ENCODE data around the gene BRI3.
A peak's percentile ranks its signal among the peaks of the same experiment; 100 is the strongest.

Gene BRI3

DNA sequence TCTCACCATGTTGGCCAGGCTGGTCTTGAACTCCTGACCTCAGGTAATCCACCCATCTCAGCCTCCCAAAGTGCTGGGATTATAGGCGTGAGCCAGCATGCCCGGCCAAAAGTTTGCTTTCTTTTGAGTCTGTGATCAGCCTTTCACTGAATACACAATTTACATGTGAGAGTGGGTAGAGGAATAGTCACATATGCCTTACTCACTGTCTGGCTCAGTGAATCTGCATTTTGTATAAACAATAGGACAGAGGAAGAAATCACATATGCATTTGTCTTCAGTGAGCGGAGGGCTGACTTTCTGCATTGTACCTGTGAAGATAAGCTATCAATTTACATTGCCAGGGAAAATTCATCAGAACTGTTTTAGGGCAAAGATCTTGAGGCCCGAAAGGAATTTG, 27.0 kb upstream of the BRI3 start:
- no peak for DNase-seq

DNA sequence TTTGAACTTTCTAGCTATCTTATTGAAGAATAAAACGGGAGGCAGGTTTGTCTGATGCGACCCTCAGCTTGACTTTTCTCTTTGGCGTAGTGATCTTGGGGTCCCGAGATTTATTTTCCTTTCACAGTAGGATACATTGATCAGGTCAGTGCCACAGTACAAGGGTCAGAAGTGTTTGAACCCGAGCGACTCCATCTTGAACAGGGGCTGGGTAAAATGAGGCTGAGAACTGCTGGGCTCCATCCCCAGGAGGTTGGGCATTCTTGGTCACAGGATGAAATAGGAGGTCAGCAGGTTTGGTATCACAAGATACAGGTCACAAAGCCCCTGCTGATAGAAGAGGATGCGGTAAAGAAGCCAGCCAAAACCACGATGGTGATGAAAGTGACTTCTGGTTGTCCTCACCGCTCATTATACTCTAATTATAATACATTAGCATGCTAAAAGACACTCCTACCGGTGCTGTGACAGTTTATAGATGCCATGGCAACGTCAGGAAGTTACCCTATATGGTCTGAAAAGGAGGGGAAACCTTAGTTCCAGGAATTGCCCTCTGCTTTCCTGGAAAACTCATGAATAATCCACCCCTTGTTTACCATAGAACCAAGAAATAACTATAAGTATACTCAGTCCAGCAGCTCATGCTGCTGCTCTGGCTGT, 26.4 kb upstream of the BRI3 start:
- DNase-seq = no peak

DNA sequence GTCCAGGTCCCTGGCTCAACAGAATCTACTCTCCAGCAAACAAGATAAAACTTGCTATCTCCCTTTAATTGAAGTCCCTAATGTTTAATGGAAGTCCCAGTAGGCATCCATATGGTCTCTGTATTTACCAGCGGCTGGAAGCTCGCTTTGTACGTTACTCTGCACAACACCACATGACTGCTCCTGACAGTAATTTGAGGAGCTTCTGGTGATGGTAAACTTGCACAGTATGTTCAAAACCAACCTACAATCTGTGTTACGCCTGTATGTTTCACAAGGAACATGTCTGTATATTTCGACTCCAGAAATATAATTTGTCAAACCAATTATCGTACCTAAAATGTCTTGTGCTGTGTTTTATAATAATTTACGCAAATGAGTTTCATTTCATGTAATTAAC, 25.1 kb upstream of the BRI3 start:
- no peak for DNase-seq

DNA sequence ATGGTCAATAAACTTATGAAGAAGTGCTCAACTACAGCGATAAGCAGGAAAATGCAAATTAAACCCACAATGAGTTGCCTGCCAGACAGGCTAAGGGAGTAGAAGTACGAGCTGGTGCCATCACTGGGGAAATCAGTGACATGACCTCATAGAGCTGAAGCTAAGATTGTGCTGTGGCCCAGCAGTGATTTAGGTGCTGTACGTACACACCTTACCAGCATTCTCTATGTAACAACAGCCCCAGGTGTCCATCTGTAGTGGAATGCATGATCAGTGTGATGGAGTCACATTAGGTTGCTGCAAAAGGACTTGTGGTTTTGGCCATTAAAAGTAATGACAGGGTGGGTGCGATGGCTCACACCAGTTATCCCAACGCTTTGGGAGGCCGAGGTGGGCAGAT, 23.8 kb upstream of the BRI3 start:
- DNase-seq = no peak

DNA sequence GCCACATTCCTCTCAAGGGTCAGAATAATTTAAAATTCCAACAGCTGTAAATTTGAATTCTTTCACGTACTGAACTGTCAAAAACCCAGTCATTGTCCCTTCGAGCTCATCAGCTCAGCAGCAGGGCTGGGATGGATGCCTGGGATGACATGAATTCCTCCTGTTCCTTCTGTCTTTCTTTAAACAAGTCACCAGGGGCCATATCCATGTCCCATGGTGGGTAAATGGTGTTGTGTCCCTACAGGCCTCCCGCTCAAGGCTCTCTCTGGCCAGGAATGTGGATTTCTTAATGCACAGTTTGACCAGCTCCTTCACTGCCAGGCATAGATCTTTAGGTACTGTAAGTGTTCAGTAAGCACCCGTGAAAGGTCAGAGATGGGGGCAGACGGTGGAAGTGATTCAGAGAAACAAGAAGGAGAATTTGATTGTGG, 15.6 kb upstream of the BRI3 start:
- DNase-seq = no peak

DNA sequence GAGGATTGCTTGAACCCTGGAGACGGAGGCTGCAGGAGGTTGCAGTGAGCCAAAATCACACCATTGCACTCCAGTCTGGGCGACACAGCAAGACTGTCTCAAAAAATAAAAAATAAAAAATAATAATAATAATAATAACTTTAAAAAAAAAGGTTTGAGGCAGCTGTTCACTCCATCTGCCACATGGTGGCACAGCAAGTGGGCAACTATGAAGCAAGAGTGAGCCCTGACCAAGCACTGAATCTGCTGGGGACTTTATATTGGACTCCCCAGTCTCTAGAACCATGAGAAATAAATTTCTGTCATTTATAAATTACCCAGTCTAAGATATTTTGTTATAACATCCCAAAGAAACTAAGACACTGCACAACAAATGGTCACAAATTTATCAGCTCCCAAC, 14.6 kb upstream of the BRI3 start:
- no peak for DNase-seq

DNA sequence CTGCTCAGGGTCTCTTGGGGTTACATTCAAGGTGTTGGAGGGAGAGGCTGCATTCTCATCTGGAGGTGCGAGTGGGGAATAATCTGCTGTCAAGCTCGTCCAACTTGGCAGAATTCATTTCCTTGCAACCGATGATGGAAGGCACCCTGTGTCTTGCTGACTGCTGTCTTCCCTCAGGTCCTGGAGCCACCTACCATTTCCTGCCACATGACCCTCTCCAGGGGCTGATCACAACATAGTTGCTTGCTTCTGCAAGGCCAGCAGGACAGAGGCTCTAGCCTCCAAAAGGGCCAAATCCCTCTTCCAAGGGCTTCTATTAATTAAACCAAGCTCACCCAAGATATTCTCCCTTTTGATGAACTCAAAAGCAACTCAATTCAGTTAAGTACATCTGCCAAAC, 14.2 kb upstream of the BRI3 start:
- no peak for DNase-seq

DNA sequence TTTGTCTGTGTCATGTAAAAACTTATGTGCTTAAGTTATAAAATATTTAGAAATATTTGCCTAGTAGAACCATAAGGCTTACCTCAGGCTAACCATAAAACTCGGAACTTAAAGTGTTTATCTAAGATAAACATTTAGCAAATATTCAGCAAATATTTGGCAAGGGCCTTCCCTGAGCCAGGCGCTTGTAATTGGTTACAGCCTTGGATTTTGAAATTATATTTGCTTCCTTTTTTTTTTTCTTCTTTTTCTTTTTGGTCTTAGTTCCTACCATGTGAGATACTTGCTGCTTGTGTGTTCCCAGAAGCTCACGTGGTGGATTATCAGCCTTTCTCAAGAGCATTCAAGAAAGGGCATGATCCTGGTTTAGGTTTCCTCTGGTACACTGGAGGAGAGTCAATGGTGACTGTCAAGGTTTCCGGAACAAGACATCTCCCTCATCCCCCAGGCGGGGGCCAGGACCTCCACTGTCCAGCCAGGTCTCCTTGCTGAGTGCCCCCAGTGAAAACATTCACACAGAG, 5.2 kb upstream of the BRI3 start:
- no peak for DNase-seq

DNA sequence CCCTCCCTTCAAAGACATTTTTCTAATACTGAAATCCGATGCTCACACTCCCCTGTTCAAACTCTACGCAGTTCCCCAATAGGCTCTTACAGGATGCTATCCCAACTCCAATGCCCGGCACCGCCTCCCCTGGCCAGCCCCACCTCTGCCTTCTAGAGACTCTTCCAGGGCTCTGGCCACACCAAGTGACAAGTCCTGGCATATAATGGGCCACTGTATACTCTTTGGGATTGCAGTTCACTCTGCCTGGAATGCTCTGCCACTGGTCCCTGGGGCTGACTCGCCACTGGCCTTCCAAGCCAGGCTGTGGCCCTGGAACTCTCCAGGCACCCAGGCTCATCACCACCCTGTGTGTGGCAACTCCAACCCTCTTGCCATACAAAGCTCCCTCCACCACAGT, 3.1 kb upstream of the BRI3 start:
- DNase-seq = no peak

DNA sequence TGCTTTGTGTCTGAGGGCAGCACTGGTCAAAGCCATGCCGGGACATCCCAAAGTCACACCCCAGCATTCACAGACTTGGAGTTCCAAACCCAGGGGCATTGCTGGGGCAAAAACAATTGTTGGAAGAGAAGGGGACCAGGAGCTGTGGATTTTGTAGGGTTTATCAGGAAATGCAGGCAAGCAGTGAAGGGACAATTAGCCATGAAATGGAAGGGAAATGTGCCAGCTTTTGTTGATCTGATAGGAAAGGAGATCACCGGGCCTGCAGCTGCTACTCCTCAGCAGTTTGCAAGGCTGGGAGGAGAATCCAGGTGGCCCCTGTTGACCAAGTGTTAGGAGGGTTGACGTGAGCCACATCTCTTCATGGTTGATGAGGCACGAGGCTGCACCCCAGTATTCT, 2.5 kb upstream of the BRI3 start:
- DNase-seq = no peak

DNA sequence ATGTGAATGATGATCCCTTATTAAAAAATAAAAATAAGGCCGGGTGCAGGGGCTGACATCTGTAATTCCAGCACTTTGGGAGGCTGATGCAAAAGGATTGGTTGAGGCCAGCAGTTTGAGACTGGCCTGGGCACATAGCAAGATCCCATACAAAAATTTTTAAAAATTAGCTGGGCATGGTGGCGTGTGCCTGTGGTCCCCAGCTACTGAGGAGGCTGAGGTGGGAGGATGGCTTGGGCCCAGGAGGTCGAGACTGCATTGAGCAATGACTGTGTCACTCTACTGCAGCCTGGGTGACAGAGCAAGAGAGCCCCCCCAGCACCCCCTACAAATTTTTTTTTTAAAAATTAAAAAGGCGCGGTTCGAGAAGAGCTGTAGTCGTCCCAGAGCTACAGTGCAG, 1.2 kb upstream of the BRI3 start:
- no peak for DNase-seq

DNA sequence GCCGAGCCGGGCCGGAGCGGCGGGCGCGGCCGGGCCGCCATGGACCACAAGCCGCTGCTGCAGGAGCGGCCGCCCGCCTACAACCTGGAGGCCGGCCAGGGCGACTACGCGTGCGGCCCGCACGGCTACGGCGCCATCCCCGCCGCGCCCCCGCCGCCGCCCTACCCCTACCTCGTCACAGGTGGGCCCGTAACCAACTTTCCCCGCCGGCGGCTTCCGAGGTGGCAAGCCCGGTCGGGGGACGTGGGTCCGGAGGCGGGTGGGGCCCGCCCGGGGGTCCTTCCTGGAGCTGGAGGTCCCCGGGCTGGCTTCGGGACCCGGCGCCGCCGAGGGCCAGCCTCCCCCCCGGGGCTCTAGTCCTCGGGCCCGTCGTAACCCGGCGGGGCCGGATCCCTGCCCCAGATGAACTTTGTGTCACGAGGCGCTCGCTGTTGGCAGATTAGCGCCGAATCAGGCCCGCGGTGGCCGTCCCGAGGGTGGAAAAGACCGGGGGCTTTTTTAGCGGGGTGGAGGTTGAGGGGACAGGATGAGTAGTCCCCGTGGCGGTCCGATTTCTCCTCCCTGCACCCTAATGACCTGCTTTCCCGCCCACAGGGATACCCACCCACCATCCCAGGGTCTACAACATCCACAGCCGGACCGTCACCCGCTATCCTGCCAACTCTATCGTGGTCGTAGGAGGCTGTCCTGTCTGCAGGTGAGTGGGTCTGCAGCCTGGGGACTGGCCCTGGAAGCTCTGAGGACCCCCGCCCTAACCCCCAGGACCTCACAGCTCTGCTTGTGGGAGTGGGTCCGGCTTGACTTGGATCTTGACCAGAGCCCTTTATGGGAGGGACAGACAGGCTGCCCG, 496 bp downstream of the BRI3 start:
- DNase-seq = peak in 2 of 4 experiments; percentile 25 to 39

DNA sequence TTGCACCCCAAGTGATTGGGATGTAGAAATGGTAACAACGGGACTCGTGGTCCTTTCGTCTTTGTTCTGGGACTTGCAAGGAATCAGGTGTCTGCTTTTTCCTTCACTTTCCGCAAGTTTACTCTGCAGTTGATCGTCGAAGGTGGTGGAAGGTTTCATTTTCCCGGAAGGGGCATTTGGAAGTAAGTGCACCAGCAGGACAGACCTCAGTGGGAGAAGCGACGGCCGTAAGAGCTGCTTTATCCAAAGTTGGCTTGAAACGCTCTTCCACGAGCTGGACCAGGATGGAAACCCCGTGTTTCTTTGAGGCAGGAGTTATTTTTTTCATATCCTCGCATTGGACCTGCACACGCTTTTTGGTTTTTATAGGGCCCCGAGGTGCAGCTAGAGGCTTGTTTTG, 1.2 kb downstream of the BRI3 start:
- no peak for DNase-seq

DNA sequence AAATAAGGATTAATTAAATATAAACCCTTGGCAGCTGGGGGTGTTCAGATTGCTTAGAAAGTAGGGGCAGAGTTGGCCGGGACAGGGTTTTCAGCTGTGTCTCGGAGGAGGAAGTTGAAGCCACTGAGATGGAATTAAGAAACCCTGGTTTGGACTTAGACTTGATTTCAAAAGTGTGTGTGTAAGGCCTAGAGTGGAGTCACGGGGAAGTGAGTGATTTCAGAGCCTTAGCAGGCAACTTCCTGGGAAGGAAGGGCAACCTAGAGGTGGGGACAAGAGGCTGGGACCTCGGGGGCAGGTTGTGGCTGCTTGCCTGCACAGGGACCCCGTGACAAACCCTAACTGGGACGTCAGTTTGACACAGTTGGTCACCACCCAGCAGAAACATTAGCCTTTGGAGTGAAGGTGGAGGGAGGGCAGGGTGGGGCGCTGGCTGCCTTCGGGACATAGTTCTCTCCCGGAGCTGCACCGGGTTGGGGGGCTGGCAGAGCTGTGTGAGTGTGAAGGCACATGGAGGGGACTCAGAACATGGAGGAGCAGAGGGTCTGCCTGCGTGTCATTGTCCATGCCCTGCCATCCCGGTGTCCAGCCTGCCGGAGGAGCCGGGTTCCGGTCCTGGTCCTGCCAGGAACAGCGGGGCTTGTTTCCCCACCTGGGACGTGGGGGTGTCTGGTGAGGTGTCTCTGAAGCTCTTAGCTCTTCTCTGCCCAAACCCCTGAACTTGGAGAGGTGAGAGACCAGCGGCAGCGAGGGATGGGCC, 1.8 kb downstream of the BRI3 start:
- DNase-seq = no peak

DNA sequence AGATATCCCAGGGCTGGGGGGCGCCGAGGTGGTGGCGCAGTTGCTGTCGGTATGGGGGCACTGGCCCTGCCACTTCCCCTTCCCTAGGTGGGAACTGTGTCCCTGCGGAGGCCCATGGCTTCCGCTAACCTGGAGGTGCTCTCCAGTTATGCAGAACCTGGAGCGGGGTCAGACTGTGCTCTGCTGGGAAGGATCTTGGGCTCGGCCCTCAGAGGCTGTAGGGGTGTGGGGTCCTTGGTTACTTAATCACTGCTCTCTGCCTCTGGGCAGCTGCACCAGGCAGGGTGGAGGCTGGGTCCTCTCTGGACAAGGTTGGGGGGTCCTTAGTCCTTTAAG, 2.4 kb downstream of the BRI3 start:
- no peak for DNase-seq

DNA sequence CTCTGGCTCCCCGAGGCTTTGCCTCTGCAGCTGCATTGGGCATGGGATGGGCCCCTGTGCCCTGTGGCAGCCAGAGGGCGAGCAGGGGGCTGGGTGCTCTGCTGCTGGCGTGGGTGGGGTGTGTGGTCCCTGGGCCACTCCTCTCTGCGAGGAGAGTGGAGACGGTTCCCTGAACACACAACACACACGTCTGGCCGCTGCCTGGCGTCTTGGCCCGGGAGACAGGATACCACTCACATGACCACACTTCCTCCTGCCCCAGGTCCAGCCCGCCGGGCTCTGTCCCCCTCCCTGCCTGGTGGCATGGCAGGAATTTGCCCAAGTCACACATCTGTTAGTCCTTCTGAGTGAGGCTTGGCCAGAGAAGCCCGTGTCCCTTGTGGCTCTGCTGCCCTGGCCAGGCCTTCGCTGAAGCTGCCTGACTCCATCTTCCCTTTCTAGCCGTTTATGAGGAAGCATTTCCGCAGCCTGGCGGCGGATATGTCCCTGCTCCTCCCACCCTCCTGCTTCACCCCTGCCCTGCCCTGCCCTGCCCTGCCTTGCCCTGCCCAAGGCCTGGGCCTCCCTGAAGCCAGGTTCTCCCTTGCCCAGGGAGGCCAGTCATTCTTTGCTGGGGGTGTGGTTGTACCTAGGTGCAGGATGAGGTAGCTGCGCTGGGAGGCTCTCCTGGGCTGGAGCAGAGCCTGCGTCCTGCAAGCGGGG, 3.0 kb downstream of the BRI3 start:
- DNase-seq = no peak

DNA sequence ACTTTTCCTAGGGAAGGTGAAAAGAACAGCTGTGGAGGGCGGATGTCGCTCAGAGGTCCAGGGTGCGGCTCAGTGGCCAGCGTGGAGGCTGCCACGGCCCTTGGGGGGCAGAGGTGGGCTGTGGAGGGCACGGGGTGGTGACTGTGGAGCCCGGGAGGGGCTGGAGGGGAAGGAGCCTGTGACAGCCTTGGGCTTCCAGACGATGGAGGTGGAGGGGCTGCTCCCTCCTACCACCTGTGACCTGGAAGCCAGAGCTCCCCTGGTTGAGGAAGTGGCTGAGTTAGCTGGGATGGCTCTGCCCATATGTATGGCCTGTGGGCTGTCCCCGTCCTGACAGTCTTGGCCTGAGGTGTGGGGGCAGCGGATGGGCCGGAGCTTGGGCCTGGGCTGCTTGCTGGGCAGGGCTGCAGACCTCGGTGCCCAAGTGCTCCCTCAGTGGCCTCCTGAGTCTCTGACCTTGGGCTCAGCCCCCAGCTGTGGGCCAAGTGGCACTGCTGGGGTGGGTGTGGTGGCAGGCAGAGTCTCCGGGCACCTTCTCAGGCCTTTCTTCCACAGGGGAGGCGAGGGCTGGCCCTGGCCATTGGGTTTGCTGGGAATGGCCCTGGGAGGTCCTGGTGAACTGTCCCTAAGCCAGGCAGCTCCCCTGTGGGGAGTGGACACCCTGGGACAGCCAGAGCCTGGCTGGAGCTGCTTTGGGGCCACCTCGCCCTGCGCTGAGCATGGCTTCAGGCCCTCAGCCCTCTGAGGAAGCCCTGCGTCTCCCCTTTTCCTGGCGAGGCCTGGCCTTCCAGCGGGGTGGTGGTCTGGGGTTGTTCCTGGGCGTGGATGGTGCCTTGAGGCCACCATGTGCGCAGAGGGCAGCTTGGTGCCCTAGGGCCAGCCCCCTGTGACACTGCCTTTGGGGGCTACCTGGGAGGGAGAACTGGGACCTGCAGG, 3.9 kb downstream of the BRI3 start:
- no peak for DNase-seq

DNA sequence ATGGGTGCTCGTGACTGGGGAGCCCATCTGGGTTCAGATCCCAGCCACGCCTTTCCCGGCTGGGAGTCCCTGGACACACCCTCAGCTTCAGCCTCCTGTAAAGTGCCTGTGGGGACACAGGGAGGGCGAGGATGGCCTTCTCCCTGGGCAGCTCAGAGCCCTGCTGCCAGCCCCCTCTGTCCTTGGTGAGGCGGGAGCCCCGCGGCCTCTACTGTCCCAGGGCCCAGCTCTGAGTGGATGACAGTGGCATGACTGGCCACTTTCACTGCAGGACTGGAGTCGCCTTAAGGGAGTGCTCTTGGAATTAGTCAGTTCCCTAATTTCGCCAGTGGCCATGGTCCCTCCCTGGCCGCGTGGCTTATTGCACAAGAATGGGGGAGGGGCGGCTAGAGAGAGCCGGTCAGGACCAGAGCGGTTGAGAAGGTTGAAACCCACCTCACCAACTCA, 4.6 kb downstream of the BRI3 start:
- no peak for DNase-seq

DNA sequence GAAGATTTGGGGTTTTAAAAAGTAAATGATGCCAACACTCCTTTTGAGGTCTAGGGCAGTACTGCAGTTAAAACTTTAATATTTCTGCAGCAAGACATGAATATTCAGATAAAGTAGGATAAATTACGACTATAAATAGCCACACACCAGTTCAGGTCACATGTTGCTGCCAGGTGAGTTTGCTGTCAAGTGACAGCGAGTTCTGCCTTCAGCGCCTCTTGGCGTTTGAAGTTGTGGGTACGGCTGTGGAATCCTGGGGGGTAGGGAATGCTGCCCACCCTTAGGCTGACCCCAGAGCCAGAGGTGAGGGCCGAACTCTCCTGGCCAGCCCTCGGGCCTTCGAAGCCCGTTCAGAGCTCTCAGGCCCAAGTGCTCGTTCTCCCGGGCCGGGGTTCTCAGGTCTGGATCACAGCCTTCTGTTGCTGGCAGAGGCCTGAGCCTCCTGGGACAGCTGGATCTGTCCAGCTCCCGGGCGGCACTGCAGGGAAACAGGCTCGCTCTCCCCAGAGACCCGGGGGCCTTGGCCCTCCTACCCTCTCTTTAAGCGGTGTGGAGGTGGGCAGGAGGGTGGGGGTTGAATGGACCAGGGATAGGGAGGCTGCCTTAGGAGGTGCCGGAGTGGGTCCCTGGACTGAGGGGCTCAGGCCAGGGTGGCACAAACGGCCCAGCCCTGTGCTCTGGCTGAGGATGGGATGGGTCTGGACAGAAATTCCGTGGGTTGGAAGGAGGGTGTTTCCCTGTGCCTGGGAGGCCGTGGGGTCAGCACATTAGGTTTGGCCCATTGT, 5.4 kb downstream of the BRI3 start:
- no peak for DNase-seq

DNA sequence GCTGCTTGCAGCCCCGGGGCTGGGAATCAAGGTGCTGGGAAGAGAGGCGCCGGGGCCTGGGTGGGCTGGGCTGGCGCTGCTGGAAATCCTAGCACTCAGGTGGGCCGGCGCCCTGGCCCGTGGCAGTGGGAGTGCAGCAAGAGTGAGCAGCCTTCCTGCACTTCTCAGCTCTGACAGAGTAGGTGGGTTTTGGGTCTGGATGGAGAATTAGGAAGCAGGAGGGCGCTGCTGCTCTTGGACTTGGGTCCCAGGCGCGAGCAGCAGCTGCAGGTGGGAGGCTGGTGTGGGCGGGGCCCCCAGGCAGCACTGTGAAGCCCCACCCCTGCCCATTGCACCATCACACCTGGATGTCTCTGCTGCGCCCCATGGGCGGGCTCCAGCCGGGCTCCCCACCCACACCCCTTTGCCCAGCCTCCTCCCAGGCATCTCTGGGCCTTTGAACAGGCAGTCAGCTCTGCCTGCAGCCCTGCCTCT, 6.0 kb downstream of the BRI3 start:
- no peak for DNase-seq

All from activated naive CD4-positive, alpha-beta T cell (primary cell).